ENCODE results near the gene IKBKE. TPM values are rescaled to one million over a fixed set of nuclear protein-coding genes. Genes with fewer than 3 reads are reported as not detected.

Gene IKBKE
- total RNA-seq, 1 donor from 2014 or later, result 2.9 TPM

GRCh38 chr1:206504363-206504713, 34.1 kb downstream of the IKBKE start:
- Histone ChIP-seq H3K27me3 (ENCODE audit: control insufficient read depth, insufficient read depth, low read length) (no peaks in the 10 kb centered on the region), H3K4me3 (ENCODE audit: low read depth, low read length) (no peak overlapping the region), H3K36me3 (ENCODE audit: control insufficient read depth, insufficient read depth, low read length) (no peaks in the 10 kb centered on the region)
- no peak for DNase-seq (ENCODE audit: low read depth)
- no peak for TF ChIP-seq CTCF (IDR thresholded peaks at IDR 0.05; ENCODE audit: insufficient read depth, low read length, severe bottlenecking)
- no peak for FAIRE-seq

GRCh38 chr1:206505702-206506355, 35.6 kb downstream of the IKBKE start:
- TF ChIP-seq CTCF (IDR thresholded peaks at IDR 0.05; ENCODE audit: insufficient read depth, low read length, severe bottlenecking), result peak; percentile 62
- no peak for DNase-seq (ENCODE audit: low read depth)
- no peaks in the 10 kb centered on the region for H3K36me3 ChIP-seq (ENCODE audit: control insufficient read depth, insufficient read depth, low read length)
- no peak for FAIRE-seq
- H3K4me3 ChIP-seq (ENCODE audit: low read depth, low read length), result no peak overlapping the region
- H3K27me3 ChIP-seq (ENCODE audit: control insufficient read depth, insufficient read depth, low read length), result no peaks in the 10 kb centered on the region

GRCh38 chr1:206506405-206507283, 36.4 kb downstream of the IKBKE start:
- TF ChIP-seq CTCF (IDR thresholded peaks at IDR 0.05; ENCODE audit: insufficient read depth, low read length, severe bottlenecking), result no peak
- Histone ChIP-seq H3K36me3 (ENCODE audit: control insufficient read depth, insufficient read depth, low read length) (no peaks in the 10 kb centered on the region), H3K4me3 (ENCODE audit: low read depth, low read length) (peak overlapping the region; percentile 54), H3K27me3 (ENCODE audit: control insufficient read depth, insufficient read depth, low read length) (no peaks in the 10 kb centered on the region)
- no peak for FAIRE-seq
- no peak for DNase-seq (ENCODE audit: low read depth)

- Histone ChIP-seq H3K4me3 (ENCODE audit: low read depth, low read length) (peak within 1 kb of the TSS; percentile 54), H3K27me3 (ENCODE audit: control insufficient read depth, insufficient read depth, low read length) (no peaks in the 10 kb centered on the region), H3K36me3 (ENCODE audit: control insufficient read depth, insufficient read depth, low read length) (no peaks in the 10 kb centered on the region)
- FAIRE-seq, result no peak
- no peak for TF ChIP-seq CTCF (IDR thresholded peaks at IDR 0.05; ENCODE audit: insufficient read depth, low read length, severe bottlenecking)
- DNase-seq (ENCODE audit: low read depth), result no peak
Measured at GRCh38 chr1:206507284-206508129, 37.2 kb downstream of the IKBKE start, which contains the start of gene RASSF5. Gene RASSF5 (plus strand): TSS chr1:206507531. CDS start chr1:206507603, 72 bp downstream.

GRCh38 chr1:206508130-206508889, 38.0 kb downstream of the IKBKE start:
- no peak for FAIRE-seq
- no peak for TF ChIP-seq CTCF (IDR thresholded peaks at IDR 0.05; ENCODE audit: insufficient read depth, low read length, severe bottlenecking)

More at GRCh38 chr1:206508130-206508889, 38.0 kb downstream of the IKBKE start:
- no peak for DNase-seq (ENCODE audit: low read depth)
- Histone ChIP-seq H3K36me3 (ENCODE audit: control insufficient read depth, insufficient read depth, low read length) (no peaks in the 10 kb centered on the region), H3K27me3 (ENCODE audit: control insufficient read depth, insufficient read depth, low read length) (no peaks in the 10 kb centered on the region), H3K4me3 (ENCODE audit: low read depth, low read length) (peak overlapping the region; percentile 54)

Data from bronchial epithelial cell (primary cell).